GM23338 (cell line): ENCODE measurements around the gene KCNN3. TPM values are rescaled to one million over a fixed set of nuclear protein-coding genes. Genes with fewer than 3 reads are reported as not detected.

ENCODE experiments used
- ATAC-seq: fragments of 200-7000 bp; cut with Tn5 transposase; 3 replicates; pipeline ENCODE4 v1.9.1; 2020
- DNase-seq: peaks from one replicate; pipeline ENCODE4 v3.0.0-alpha.2; 2015; ENCODE audit warnings: low spot score
- H2AFZ ChIP-seq: fragments of 200-600 bp; sonication (generic); 2 replicates; pipeline ENCODE4 v1.8.0; 2016; ENCODE audit warnings: antibody characterized with exemption, mild to moderate bottlenecking, moderate library complexity
- H3F3A ChIP-seq: fragments of 200-600 bp; sonication (generic); replicated peaks from 2 replicates; pipeline ENCODE4 v1.8.0; 2017; ENCODE audit warnings: antibody characterized with exemption, mixed run types, low read depth
- H3K27ac ChIP-seq: fragments of 200-600 bp; sonication (generic); 2 replicates; pipeline ENCODE4 v1.6.1; 2016; ENCODE audit warnings: low read depth
- H3K27me3 ChIP-seq: fragments of 200-600 bp; sonication (generic); 2 replicates; pipeline ENCODE4 v1.8.0; 2016; ENCODE audit warnings: mild to moderate bottlenecking, mixed run types, moderate library complexity; ENCODE audit not compliant: insufficient read depth
- H3K36me3 ChIP-seq: fragments of 200-600 bp; sonication (generic); 2 replicates; pipeline ENCODE4 v1.8.0; 2016; ENCODE audit warnings: mild to moderate bottlenecking; ENCODE audit not compliant: insufficient read depth
- H3K4me1 ChIP-seq: fragments of 200-600 bp; sonication (generic); 2 replicates; pipeline ENCODE4 v1.8.0; 2016; ENCODE audit warnings: mild to moderate bottlenecking, moderate library complexity; ENCODE audit not compliant: insufficient read depth
- H3K4me2 ChIP-seq: fragments of 200-600 bp; sonication (generic); 2 replicates; pipeline ENCODE4 v1.7.1; 2017; ENCODE audit warnings: mixed run types
- H3K4me3 ChIP-seq: fragments of 200-600 bp; sonication (generic); 2 replicates; pipeline ENCODE4 v1.6.1; 2016; ENCODE audit warnings: mixed run types
- H3K79me2 ChIP-seq: fragments of 200-600 bp; sonication (generic); replicated peaks from 2 replicates; pipeline ENCODE4 v1.8.0; 2017; ENCODE audit warnings: mild to moderate bottlenecking; ENCODE audit not compliant: insufficient read depth
- H3K9me2 ChIP-seq: fragments of 200-600 bp; sonication (generic); 2 replicates; pipeline ENCODE4 v1.8.0; 2017; ENCODE audit not compliant: insufficient read depth
- H4K20me1 ChIP-seq: fragments of 200-600 bp; sonication (generic); replicated peaks from 2 replicates; pipeline ENCODE4 v1.8.0; 2017; ENCODE audit warnings: mild to moderate bottlenecking; ENCODE audit not compliant: insufficient read depth
- H3K27ac Mint-ChIP-seq: 2 replicates; pipeline ENCODE4 v1.8.0; 2020; ENCODE audit warnings: inconsistent platforms, mild to moderate bottlenecking, moderate library complexity, mixed read lengths
- H3K27me3 Mint-ChIP-seq: 3 replicates; pipeline ENCODE4 v1.8.0; 2022; ENCODE audit warnings: low read depth, mild to moderate bottlenecking, moderate library complexity, mixed read lengths, inconsistent platforms; ENCODE audit not compliant: insufficient read depth, poor library complexity
- H3K36me3 Mint-ChIP-seq: 3 replicates; pipeline ENCODE4 v1.8.0; 2021; ENCODE audit warnings: low read depth, mild to moderate bottlenecking, inconsistent platforms, moderate library complexity, mixed read lengths
- H3K4me1 Mint-ChIP-seq: 3 replicates; pipeline ENCODE4 v1.8.0; 2020; ENCODE audit warnings: mild to moderate bottlenecking, inconsistent platforms, mixed read lengths
- H3K4me3 Mint-ChIP-seq: 3 replicates; pipeline ENCODE4 v1.8.0; 2021; ENCODE audit warnings: moderate library complexity, mild to moderate bottlenecking, inconsistent platforms, mixed read lengths
- H3K9me3 Mint-ChIP-seq: 3 replicates; pipeline ENCODE4 v1.8.0; 2020; ENCODE audit warnings: moderate library complexity, mild to moderate bottlenecking, inconsistent platforms, mixed read lengths
- CREB1 ChIP-seq: fragments of 250-450 bp; sonication (Bioruptor Pico); IDR thresholded peaks from 2 replicates; pipeline ENCODE4 v1.5.0; 2020; ENCODE audit warnings: low read depth, mild to moderate bottlenecking, moderate library complexity
- CTCF ChIP-seq, 2 experiments: fragments of 200-600 bp in 1 of 2; sonication (generic) in 1 of 2; conservative IDR thresholded peaks; 2 replicates each; pipeline versions ENCODE4 v1.5.1 to v1.6.1; 2016 to 2017; ENCODE audit warnings: antibody characterized with exemption in 2 of 2, low read depth in 2 of 2, mild to moderate bottlenecking in 2 of 2, moderate library complexity in 1 of 2
- EZH2 ChIP-seq: fragments of 200-600 bp; sonication (generic); IDR thresholded peaks from one replicate; pipeline ENCODE4 v1.8.0; 2017; ENCODE audit warnings: antibody characterized with exemption, mild to moderate bottlenecking, low read depth; ENCODE audit not compliant: unreplicated experiment
- EZH2phosphoT487 ChIP-seq: fragments of 200-600 bp; sonication (generic); IDR thresholded peaks from one replicate; pipeline ENCODE4 v1.8.1; 2018; ENCODE audit warnings: antibody characterized with exemption; ENCODE audit not compliant: unreplicated experiment
- JUNB ChIP-seq: IDR thresholded peaks from one replicate; pipeline ENCODE4 v1.6.1; 2016; ENCODE audit warnings: antibody characterized with exemption; ENCODE audit not compliant: unreplicated experiment
- NANOG ChIP-seq: IDR thresholded peaks from 2 replicates; pipeline ENCODE4 v1.6.1; 2016; ENCODE audit warnings: antibody characterized with exemption, borderline replicate concordance
- POLR2AphosphoS5 ChIP-seq: IDR thresholded peaks from 2 replicates; pipeline ENCODE4 v1.6.1; 2016; ENCODE audit warnings: antibody characterized with exemption, low read depth
- STAT1 ChIP-seq: IDR thresholded peaks from one replicate; pipeline ENCODE4 v1.6.1; 2016; ENCODE audit warnings: antibody characterized with exemption; ENCODE audit not compliant: unreplicated experiment
- ZNF114 ChIP-seq: fragments of 250-450 bp; sonication (Bioruptor Pico); IDR thresholded peaks from 2 replicates; pipeline ENCODE4 v1.5.0; 2020; ENCODE audit warnings: mild to moderate bottlenecking, moderate library complexity
- ZNF331 ChIP-seq: fragments of 250-450 bp; sonication (Bioruptor Pico); IDR thresholded peaks from 2 replicates; pipeline ENCODE4 v1.5.0; 2020; ENCODE audit warnings: low read depth, mild to moderate bottlenecking, moderate library complexity
- polyA plus RNA-seq: library from polyadenylated mRNA; unstranded; fragments of >200 nt; fragmentation: Nextera tagmentation; extraction: Ambion mirVana; gene quantifications from 2 replicates; pipeline ENCODE4 v1.2.1, GENCODE V29; 2016
- total RNA-seq: library from RNA; depleted of rRNA; stranded (reverse); fragments of >200 nt; shearing (Covaris generic); gene quantifications from 2 replicates; pipeline ENCODE4 v1.2.3, GENCODE V29; 2014
- TF ChIP-seq, protein P1 (sequence below): IDR thresholded peaks from 2 replicates; pipeline ENCODE4 v1.6.1; 2016; ENCODE audit warnings: antibody characterized with exemption
- TF ChIP-seq, protein P2 (sequence below): fragments of 250-450 bp; sonication (Bioruptor Pico); IDR thresholded peaks from 2 replicates; pipeline ENCODE4 v1.5.0; 2020; ENCODE audit warnings: mild to moderate bottlenecking, moderate library complexity
- TF ChIP-seq, protein P3 (sequence below): IDR thresholded peaks from one replicate; pipeline ENCODE4 v1.6.1; 2018; ENCODE audit warnings: antibody characterized with exemption; ENCODE audit not compliant: unreplicated experiment

The KCNN3 gene
- total and polyA plus RNA-seq, 2 experiments from 2014 or later, result 1.9 to 3.0 TPM

- Histone ChIP-seq H3K27me3 (no peaks in the 10 kb centered on the region), H3K4me3 (no peak overlapping the region), H3K9me2 (no peaks in the 10 kb centered on the region; the same call in 1 of the 2 replicates), H4K20me1 (no peaks in the 10 kb centered on the region), H3K36me3 (no peaks in the 10 kb centered on the region), H3K4me2 (no peak overlapping the region), H3K27ac (no peak overlapping the region), H3K4me1 (no peaks in the 10 kb centered on the region), H3F3A (no peaks in the 10 kb centered on the region), H2AFZ (no peak overlapping the region; the same call in 1 of the 2 replicates), H3K79me2 (no peaks in the 10 kb centered on the region)
- Mint-ChIP-seq H3K4me3 (no peak overlapping the region), H3K27me3 (peaks cover 5% of the 10 kb centered on the region), H3K36me3 (peaks cover 8% of the 10 kb centered on the region; the same call in 2 of the 3 replicates), H3K9me3 (peaks cover 11% of the 10 kb centered on the region; the same call in 2 of the 3 replicates), H3K4me1 (peaks cover 3% of the 10 kb centered on the region; the same call in 2 of the 3 replicates), H3K27ac (no peak overlapping the region)
- TF ChIP-seq EZH2phosphoT487 (no peak), EZH2 (no peak), ZNF114 (no peak), CTCF (conservative IDR thresholded peaks at IDR 0.05; ENCODE audit: low read depth in 2 of 2) (no peak), ZNF331 (no peak), NANOG (no peak), STAT1 (no peak), POLR2AphosphoS5 (no peak), CREB1 (CRISPR knock-in tag) (no peak), JUNB (no peak)
- TF ChIP-seq, protein P1, sequence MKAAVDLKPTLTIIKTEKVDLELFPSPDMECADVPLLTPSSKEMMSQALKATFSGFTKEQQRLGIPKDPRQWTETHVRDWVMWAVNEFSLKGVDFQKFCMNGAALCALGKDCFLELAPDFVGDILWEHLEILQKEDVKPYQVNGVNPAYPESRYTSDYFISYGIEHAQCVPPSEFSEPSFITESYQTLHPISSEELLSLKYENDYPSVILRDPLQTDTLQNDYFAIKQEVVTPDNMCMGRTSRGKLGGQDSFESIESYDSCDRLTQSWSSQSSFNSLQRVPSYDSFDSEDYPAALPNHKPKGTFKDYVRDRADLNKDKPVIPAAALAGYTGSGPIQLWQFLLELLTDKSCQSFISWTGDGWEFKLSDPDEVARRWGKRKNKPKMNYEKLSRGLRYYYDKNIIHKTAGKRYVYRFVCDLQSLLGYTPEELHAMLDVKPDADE, result no peak
- TF ChIP-seq, protein P2, sequence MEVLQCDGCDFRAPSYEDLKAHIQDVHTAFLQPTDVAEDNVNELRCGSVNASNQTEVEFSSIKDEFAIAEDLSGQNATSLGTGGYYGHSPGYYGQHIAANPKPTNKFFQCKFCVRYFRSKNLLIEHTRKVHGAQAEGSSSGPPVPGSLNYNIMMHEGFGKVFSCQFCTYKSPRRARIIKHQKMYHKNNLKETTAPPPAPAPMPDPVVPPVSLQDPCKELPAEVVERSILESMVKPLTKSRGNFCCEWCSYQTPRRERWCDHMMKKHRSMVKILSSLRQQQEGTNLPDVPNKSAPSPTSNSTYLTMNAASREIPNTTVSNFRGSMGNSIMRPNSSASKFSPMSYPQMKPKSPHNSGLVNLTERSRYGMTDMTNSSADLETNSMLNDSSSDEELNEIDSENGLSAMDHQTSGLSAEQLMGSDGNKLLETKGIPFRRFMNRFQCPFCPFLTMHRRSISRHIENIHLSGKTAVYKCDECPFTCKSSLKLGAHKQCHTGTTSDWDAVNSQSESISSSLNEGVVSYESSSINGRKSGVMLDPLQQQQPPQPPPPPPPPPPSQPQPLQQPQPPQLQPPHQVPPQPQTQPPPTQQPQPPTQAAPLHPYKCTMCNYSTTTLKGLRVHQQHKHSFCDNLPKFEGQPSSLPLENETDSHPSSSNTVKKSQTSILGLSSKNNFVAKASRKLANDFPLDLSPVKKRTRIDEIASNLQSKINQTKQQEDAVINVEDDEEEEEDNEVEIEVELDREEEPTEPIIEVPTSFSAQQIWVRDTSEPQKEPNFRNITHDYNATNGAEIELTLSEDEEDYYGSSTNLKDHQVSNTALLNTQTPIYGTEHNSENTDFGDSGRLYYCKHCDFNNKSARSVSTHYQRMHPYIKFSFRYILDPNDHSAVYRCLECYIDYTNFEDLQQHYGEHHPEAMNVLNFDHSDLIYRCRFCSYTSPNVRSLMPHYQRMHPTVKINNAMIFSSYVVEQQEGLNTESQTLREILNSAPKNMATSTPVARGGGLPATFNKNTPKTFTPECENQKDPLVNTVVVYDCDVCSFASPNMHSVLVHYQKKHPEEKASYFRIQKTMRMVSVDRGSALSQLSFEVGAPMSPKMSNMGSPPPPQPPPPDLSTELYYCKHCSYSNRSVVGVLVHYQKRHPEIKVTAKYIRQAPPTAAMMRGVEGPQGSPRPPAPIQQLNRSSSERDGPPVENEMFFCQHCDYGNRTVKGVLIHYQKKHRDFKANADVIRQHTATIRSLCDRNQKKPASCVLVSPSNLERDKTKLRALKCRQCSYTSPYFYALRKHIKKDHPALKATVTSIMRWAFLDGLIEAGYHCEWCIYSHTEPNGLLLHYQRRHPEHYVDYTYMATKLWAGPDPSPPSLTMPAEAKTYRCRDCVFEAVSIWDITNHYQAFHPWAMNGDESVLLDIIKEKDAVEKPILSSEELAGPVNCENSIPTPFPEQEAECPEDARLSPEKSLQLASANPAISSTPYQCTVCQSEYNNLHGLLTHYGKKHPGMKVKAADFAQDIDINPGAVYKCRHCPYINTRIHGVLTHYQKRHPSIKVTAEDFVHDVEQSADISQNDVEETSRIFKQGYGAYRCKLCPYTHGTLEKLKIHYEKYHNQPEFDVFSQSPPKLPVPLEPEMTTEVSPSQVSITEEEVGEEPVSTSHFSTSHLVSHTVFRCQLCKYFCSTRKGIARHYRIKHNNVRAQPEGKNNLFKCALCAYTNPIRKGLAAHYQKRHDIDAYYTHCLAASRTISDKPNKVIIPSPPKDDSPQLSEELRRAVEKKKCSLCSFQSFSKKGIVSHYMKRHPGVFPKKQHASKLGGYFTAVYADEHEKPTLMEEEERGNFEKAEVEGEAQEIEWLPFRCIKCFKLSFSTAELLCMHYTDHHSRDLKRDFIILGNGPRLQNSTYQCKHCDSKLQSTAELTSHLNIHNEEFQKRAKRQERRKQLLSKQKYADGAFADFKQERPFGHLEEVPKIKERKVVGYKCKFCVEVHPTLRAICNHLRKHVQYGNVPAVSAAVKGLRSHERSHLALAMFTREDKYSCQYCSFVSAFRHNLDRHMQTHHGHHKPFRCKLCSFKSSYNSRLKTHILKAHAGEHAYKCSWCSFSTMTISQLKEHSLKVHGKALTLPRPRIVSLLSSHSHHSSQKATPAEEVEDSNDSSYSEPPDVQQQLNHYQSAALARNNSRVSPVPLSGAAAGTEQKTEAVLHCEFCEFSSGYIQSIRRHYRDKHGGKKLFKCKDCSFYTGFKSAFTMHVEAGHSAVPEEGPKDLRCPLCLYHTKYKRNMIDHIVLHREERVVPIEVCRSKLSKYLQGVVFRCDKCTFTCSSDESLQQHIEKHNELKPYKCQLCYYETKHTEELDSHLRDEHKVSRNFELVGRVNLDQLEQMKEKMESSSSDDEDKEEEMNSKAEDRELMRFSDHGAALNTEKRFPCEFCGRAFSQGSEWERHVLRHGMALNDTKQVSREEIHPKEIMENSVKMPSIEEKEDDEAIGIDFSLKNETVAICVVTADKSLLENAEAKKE, result no peak
- TF ChIP-seq, protein P3, sequence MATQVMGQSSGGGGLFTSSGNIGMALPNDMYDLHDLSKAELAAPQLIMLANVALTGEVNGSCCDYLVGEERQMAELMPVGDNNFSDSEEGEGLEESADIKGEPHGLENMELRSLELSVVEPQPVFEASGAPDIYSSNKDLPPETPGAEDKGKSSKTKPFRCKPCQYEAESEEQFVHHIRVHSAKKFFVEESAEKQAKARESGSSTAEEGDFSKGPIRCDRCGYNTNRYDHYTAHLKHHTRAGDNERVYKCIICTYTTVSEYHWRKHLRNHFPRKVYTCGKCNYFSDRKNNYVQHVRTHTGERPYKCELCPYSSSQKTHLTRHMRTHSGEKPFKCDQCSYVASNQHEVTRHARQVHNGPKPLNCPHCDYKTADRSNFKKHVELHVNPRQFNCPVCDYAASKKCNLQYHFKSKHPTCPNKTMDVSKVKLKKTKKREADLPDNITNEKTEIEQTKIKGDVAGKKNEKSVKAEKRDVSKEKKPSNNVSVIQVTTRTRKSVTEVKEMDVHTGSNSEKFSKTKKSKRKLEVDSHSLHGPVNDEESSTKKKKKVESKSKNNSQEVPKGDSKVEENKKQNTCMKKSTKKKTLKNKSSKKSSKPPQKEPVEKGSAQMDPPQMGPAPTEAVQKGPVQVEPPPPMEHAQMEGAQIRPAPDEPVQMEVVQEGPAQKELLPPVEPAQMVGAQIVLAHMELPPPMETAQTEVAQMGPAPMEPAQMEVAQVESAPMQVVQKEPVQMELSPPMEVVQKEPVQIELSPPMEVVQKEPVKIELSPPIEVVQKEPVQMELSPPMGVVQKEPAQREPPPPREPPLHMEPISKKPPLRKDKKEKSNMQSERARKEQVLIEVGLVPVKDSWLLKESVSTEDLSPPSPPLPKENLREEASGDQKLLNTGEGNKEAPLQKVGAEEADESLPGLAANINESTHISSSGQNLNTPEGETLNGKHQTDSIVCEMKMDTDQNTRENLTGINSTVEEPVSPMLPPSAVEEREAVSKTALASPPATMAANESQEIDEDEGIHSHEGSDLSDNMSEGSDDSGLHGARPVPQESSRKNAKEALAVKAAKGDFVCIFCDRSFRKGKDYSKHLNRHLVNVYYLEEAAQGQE, result no peak
- ATAC-seq (no peak), DNase-seq (no peak)
Measured at GRCh38 chr1:154736841-154737240, 133.2 kb downstream of the KCNN3 start.
